ENCODE measurements around the gene BORCS8.

The BORCS8 gene

DNA sequence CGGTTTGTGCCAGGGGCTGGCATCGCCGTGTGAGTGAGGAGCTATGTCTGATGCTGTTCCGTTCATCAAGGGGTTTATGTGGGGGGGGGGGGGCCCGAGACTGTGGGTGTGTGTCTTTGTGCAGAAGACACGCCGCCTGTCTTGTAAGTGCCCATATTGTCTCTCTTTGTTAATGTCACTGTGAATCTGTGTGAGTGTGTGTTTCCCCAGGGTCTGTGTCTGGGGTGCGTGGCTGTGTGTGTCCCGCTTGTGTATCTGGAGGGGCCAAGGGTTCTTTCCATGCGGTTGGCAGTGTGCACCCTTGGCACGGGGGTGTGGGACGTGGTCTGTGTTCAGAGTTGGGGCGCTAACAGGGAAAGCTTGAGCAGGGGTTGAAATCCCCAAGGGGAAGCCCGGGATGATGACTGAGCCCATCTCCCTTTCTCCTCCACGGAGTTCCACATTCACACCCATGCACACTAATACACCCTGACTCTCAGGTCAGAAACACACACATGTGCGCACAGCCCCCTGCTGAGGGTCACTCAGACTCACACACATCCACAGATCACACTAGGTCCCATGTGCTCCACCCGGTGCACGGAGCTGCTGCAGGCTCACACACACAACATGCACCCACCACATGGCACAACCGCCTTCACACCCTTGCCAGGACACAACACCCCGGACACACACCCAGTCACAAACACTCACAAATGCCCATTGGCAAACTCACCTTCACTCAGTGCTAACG, 21.6 kb upstream of the BORCS8 start:
- no peak for DNase-seq

DNA sequence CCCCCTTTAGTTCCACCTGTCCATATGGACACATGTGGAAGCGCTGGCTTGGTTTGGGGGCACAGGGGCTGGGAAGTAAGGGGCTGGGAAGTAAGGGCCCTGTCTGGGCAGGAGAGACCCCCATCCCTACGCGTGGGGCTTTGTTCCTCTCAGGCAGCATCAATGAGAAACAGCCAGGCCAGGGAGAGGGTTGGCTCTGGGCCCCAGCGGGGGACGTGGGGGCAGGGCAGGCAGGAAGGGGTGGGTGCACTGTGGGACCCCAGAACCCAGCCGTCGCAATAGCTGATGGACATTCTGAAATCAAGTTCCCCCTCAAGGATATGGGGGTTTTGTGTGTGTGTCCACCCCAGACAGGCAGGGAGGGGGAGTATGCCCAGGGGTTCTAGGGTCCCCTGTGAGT, 21.0 kb upstream of the BORCS8 start:
- DNase-seq: no peak

GRCh38 chr19:19211499-19212420, 19.8 kb upstream of the BORCS8 start, which contains the start of gene NCAN:
TSS of gene NCAN (plus strand) at chr19:19211958. CDS start at chr19:19216954, 4,996 bp downstream.
- no peak for DNase-seq

GRCh38 chr19:19209372-19209771, 17.4 kb upstream of the BORCS8 start:
- DNase-seq: no peak

- DNase-seq: no peak
Measured at GRCh38 chr19:19207637-19208572, 16.0 kb upstream of the BORCS8 start.

- DNase-seq: no peak
Measured at GRCh38 chr19:19206938-19207337, 15.0 kb upstream of the BORCS8 start.

- no peak for DNase-seq
Measured at GRCh38 chr19:19205416-19206410, 13.8 kb upstream of the BORCS8 start.

GRCh38 chr19:19204181-19204580, 12.2 kb upstream of the BORCS8 start:
- DNase-seq: no peak

DNA sequence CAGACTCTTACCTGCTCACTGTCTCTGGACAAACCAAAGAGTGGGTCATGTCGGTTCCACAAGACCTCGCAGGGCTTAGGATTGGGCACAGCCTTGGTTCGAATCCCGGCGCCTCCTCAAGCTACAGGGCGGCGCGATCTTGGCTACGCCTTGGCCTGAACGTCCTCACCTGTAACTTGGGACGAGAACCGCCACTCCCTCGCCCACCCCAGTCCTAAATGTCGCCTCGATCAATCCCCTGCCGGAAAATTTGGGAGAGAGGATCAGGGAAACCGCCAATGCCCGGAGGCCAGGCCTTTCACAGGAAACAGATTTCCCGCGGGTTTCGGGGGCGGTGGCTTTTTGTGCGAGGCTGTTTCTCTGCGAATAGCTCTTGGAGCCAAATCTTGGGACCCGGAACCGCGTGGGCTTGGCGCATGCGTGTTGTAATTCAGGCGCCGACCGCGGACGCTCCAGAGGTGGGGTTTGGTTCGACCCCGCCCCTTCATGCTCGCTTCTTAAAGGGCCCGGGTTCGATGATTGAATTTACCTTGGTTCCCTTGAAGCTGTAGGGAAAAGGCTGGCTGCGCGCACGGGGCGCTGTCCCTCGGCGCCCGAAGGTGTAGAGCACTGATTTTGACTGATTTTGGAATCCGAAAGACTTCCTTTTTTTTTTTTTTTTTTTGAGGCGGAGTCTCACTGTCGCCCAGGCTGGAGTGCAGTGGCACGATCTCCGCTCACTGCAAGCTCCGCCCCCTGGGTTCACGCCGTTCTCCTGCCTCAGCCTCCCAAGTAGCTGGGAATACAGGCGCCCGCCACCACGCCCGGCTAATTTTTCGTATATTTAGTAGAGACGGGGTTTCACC, 11.3 kb upstream of the BORCS8 start, which contains the start of gene NR2C2AP:
TSS of gene NR2C2AP (minus strand) at position 403 of the 845 bp plus-strand sequence. CDS start at position 49, 354 bp downstream.
- DNase-seq: no peak

DNA sequence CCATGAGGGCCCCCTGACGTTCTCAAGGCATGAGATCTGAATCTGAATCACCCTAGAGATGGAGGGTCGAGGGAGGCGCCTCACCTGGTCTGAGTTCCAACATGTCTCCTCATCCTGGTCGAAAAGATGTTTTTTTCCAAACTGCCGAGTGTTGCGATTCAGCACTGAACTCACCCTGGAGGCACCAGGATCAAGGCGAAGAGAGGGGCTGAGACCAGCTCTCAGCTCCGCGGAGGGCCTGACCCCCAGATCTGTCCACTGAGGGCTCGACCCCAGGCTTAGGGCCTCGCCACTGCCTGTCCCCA, 10.7 kb upstream of the BORCS8 start:
- no peak for DNase-seq

DNA sequence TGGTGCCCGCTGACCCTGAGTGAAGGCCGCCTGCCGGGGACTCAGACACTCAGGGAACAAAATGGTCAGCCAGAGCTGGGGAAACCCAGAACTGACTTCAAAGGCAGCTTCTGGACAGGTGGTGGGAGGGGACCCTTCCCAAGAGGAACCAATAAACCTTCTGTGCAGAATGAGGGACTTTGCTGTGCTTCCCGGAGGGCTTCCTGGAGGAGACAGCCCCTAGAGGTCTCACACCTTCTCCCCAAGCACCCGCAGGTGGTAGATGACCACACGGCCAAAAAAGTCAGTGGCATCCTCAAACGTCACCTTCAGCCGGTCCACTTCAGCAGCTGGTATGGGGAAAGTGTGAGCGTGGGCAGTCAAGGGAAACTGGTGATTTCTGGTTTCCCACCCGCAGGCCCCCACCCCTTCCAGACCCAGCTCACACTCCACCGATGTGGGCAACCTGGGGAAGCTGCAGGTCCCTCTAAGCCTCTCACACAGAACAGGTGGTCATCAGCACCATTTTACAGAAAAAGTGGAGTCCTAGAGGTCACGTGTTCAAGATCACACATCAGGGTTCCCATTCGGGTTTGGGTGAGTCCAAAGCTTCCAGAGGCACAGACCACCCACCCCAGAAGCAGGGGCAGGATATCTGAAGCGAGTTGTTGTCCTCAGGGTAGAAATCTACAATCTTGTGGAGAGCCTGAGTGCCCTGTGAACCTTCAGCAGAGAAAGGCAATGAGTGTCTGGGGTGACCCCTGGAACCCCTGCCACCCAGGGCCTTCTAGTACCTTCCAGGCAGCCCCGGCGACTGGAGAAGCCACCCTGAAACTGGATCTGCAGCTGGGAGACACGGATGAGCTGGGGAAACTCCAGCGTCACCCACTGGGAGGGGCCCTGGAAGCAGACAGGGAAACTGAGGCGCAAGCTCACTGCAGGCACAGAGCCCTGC, 10.0 kb upstream of the BORCS8 start:
- DNase-seq: no peak

- no peak for DNase-seq
Measured at GRCh38 chr19:19193926-19194325, 2.0 kb upstream of the BORCS8 start.

DNA sequence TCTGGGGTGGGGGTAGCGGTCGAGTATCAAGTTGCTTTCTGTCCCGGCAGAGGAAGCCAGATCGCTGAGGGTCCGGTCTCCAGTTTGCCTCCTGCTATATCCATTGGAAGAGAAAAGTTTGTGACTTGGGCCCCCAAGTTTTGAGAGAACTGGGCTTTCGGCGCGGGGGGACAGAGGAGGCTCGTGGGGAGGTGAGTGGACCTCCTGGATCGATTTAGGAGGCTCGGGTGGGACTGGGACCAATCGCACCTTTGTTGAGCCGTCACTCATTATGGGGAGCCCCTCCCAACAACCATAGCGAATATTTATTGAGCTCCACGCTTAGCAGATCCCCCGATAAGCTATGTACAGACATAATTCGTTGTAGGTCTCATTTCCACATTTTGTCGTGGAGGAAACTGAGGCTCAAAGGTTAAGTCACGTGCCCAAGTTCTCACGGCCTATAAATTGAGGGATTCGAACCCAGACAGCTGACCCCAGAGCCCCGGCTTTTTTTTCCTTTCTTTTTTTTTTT, 1.0 kb upstream of the BORCS8 start:
- no peak for DNase-seq

DNA sequence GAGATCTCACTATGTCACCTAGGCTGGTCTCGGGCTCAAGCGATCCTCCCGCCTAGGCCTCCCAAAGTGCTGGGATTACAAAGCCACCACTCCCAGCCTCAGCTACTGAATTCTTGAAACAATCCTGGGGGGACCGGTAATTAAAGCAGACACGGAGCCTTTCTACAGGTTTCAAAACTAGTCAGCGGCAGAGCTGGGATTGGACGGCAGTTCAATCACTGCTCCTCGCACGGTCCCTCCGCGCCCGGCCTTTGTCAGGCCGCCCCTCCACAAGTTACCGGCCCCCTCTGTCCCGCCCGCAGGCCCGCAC, 229 bp downstream of the BORCS8 start:
- no peak for DNase-seq

- DNase-seq: no peak
Measured at GRCh38 chr19:19186742-19187141, 5.2 kb downstream of the BORCS8 start.

- no peak for DNase-seq
Measured at GRCh38 chr19:19185853-19186740, 5.9 kb downstream of the BORCS8 start.

DNA sequence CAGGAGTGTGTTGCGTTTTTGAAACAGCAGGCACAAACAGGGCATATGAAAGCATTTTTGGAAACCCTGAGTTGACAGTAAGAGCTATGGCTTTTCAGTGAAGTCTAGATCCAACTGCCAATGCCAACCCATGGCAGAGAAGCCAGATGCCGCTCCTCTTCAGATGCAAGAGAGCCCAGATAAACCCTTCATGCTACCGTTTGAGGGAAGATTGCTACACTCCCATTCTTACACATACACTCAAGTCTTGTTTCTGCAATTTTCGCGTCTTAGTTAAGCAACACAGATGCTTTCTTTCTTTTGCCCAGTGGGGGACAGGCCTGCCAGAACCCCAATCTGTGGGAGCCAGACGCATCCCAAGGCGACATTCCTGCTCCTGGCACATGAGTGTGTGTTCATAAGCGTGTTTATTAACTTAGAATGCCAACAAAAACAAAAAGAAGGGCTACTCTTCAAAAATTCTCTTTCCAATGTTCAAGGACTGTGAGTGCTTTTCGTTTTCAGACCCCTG, 10.4 kb downstream of the BORCS8 start:
- no peak for DNase-seq
